HEK293T (cell line): Measurements from ENCODE around the gene LPIN3.

Source experiments
- BHLHE40 ChIP-seq: fragments of 450-650 bp; IDR thresholded peaks from 2 replicates; pipeline ENCODE4 v1.6.1; 2016; ENCODE audit warnings: mild to moderate bottlenecking, moderate library complexity, borderline replicate concordance
- FOXM1 ChIP-seq: fragments of 450-650 bp; IDR thresholded peaks from 2 replicates; pipeline ENCODE4 v1.6.1; 2017; ENCODE audit warnings: mild to moderate bottlenecking, borderline replicate concordance
- HDGF ChIP-seq: fragments of 450-650 bp; IDR thresholded peaks from 2 replicates; pipeline ENCODE4 v1.6.1; 2017; ENCODE audit warnings: antibody characterized with exemption, borderline replicate concordance
- NFRKB ChIP-seq: fragments of 450-650 bp; IDR thresholded peaks from 2 replicates; pipeline ENCODE4 v1.6.1; 2016; ENCODE audit warnings: mild to moderate bottlenecking, moderate library complexity
- SP1 ChIP-seq: fragments of 450-650 bp; IDR thresholded peaks from 2 replicates; pipeline ENCODE4 v1.6.1; 2017
- TARDBP ChIP-seq: fragments of 450-650 bp; IDR thresholded peaks from 2 replicates; pipeline ENCODE4 v1.6.1; 2016
- ZNF384 ChIP-seq: fragments of 450-650 bp; IDR thresholded peaks from 2 replicates; pipeline ENCODE4 v1.6.1; 2016
- TF ChIP-seq, protein P1 (sequence below): fragments of 450-650 bp; IDR thresholded peaks from 2 replicates; pipeline ENCODE4 v1.6.1; 2016

DNA sequence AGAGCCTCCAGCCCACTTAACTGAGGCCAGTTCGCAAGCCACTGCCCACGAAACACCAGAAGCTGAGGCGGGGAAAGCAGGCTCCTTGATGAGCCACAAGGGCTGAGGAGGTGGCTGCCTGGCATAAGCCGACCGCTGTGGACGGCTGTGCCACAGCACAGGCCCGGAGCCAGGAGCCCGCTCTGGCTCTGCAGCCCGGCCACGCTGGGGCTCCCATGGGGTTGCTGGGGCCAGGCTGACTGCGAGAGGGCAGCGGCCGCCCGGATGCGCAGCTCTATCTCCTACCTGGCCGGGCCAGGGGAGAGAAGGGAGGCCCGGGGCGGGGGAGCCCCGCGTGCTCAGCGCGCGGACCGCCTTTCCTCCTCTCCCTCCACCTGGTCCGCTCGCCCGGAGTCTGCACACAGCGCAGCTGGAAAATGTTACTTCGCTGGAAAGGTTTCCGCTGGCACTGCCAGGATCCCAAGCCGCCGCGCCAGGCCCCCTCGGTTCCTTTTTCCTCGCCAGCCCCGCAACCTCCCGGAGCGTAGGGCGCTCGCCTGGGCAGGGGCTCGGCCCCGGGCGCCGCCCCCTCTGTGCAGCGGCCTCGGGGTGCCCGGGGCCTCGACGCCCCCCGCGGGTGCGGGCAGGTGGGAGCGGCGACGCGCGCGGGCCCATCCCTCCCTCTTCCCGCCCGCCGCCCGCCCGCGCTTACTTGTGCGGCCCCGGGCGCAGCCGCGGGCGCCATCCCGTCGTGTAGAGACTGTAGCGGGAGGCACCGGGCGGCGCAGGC lies 25.3 kb downstream of the LPIN3 start:
- no peak for TF ChIP-seq FOXM1
- TF ChIP-seq BHLHE40 = no peak
- TF ChIP-seq HDGF = no peak
- TF ChIP-seq, protein P1, sequence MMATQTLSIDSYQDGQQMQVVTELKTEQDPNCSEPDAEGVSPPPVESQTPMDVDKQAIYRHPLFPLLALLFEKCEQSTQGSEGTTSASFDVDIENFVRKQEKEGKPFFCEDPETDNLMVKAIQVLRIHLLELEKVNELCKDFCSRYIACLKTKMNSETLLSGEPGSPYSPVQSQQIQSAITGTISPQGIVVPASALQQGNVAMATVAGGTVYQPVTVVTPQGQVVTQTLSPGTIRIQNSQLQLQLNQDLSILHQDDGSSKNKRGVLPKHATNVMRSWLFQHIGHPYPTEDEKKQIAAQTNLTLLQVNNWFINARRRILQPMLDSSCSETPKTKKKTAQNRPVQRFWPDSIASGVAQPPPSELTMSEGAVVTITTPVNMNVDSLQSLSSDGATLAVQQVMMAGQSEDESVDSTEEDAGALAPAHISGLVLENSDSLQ = no peak
- TF ChIP-seq SP1 = no peak
- TF ChIP-seq NFRKB = no peak
- no peak for TF ChIP-seq ZNF384
- TF ChIP-seq TARDBP = no peak
